WI38 (cell line): ENCODE data around the gene RXRA.

Experiments
- H3K4me3 ChIP-seq: 2 replicates; pipeline ENCODE4 v1.5.1; 2011; ENCODE audit warnings: low read depth, mild to moderate bottlenecking, control low read depth, low read length
- CTCF ChIP-seq: IDR thresholded peaks from 2 replicates; pipeline ENCODE4 v1.5.1; 2012; ENCODE audit warnings: low read depth, mild to moderate bottlenecking, control low read depth, low read length

RXRA gene

DNA sequence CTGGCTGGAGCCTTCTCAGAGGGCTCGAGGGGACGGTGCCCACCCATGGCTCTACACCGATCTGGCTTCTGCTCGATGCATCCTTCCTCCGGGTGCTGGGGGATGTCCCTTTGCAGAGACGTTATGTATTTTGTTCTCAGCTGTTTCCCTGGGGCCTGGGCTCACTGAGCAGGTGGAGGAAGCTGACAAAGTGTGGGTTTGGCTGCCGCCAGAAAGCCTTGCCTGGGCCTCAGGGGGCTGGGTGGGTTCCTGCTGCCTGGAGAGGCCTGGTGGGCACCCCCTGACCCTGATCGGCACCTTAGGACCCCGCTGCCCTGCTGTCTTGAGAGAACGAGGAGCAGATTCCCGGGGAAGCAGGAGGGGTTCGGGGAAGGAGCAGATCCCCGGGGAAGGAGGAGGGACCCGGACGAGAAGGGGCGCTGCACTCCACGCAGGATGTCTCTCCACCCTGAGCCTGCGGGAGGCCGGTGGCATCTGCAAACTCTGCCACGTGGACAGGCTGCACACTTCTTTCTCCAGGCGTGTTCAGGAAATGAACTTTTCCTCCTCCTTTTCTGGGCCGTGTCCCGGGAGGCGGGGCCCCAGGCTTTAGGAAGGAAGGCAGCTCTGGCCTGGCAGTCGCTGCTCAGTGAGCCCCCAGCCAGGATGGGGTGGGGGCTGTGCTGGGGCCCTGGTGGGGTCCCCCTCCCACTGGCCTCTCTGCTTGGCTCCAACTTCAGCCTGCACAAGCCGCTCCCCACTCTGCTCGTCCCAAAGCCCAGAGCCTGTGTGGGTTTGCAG, 148.9 kb downstream of the RXRA start:
- H3K4me3 ChIP-seq = no peak overlapping the region
- no peak for TF ChIP-seq CTCF

GRCh38 chr9:134476272-134476941, 150.2 kb downstream of the RXRA start:
- TF ChIP-seq CTCF = no peak
- no peak overlapping the region for H3K4me3 ChIP-seq

GRCh38 chr9:134476942-134477335, 150.7 kb downstream of the RXRA start:
- no peak for TF ChIP-seq CTCF
- H3K4me3 ChIP-seq = no peak overlapping the region

GRCh38 chr9:134477342-134477925, 151.2 kb downstream of the RXRA start:
- no peak overlapping the region for H3K4me3 ChIP-seq

GRCh38 chr9:134477927-134478326, 151.7 kb downstream of the RXRA start:
- H3K4me3 ChIP-seq = no peak overlapping the region
- TF ChIP-seq CTCF = no peak

More at GRCh38 chr9:134477342-134477925, 151.2 kb downstream of the RXRA start:
- TF ChIP-seq CTCF = no peak

DNA sequence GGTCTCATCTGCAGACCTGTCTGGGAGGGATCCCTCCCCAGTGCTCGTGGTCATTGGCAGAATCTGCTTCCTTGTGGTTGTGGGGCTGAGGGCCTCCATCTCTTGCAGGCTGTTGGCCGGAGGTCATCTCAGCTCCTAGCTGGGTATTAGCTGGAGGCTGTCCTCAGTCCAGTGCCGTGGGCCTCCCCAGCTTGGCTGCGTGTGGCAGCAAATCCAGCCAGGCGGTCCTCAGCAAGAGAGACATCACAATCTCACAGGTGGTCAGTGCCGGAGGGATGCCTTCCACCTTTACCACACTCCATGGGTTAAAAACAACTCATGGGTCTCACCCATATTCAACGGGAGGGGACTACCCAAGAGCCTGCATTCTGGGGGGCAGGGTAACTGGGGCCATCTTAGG, 155.5 kb downstream of the RXRA start:
- no peak overlapping the region for H3K4me3 ChIP-seq
- no peak for TF ChIP-seq CTCF

GRCh38 chr9:134482226-134482625, 156.0 kb downstream of the RXRA start:
- H3K4me3 ChIP-seq = no peak overlapping the region
- TF ChIP-seq CTCF = no peak
